Mesenteric fat pad (tissue), 1 donor: ENCODE results near the gene SULT1C4. TPM values are rescaled to one million over a fixed set of nuclear protein-coding genes. Genes with fewer than 3 reads are reported as not detected.
"Not testable (repeated sequence)": the region's sequence is repeated elsewhere in the genome, so short reads cannot be mapped to it uniquely, and the experiment has no call there.

Experiments
- DNase-seq: peaks from one replicate; pipeline ENCODE4 v3.0.0-alpha.2; 2020; ENCODE audit warnings: low spot score
- long read RNA-seq: library from polyadenylated mRNA; unstranded; transcript quantifications from one replicate; pipeline ENCODE4 v2.0.0, GENCODE V29; 2020
- total RNA-seq: library from RNA; stranded (reverse); fragmentation: NEBNext Ultra II Directional; extraction: Animal tissue kit (Norgen Biotek cat#: 25700); gene quantifications from one replicate; pipeline ENCODE4 v1.2.1, GENCODE V29; 2021
- donor health status: DM: yes; HTN: yes; CAD: no.

The SULT1C4 gene
- 2.1 TPM for total RNA-seq
- long read RNA-seq, transcript SULT1C4-202 (5 exons, 1,045 nt): major isoform, 5 of 8 reads
- long read RNA-seq, partial matches to known transcripts: 0 of 8 reads
- long read RNA-seq, other reads (novel, unspliced or antisense): 2 of 8 reads

GRCh38 chr2:108377815-108378630 lies at the start of gene SULT1C4:
Gene SULT1C4, plus strand, starts transcription at chr2:108377954. Its CDS starts 384 bp downstream, at chr2:108378338.
- DNase-seq: no peak

- no peak for DNase-seq
These were observed 48.0 kb upstream of the SULT1C4 start for GRCh38 chr2:108329771-108330170.

GRCh38 chr2:108330979-108331378 lies 46.8 kb upstream of the SULT1C4 start:
- DNase-seq: no peak

DNA sequence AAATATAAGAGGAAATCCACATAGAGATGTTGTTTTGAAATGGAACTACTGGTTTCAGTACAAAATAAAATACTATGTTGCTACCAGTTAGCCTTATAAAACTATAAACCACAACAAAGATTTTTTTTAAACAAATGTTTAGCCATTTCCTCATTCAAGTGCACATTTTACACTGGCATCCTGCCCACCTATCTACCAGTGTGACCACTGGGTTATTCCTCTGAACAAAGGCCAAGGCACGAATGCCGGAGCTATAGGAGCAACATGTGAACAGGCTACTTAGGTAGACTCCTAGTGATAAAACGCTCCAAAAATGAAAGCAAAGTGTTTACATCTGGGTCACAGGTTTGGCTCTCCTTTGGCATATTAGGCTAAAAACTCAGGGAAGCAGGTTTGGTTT lies 31.8 kb upstream of the SULT1C4 start:
- DNase-seq: no peak

DNA sequence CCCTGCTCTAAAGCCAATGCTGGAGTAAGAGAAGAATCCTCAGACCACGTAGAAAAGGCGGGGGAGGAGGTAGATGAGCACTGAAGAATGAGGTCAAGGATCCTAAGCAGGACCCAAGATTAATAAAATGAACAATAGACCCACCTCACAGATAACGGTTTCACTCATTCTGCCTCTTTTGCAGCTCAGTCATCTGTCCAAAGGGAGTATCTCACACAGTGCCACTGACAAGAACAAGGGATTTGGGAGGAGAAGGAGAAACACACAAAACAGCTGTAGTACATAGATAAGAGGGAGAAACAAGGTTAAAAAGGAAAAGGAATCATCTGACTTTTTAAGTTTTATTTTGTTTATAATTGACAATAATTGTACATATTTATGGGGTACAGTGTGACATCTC lies 30.9 kb upstream of the SULT1C4 start:
- DNase-seq: no peak

- DNase-seq: no peak
These were observed 30.0 kb upstream of the SULT1C4 start for GRCh38 chr2:108347786-108348185.

DNA sequence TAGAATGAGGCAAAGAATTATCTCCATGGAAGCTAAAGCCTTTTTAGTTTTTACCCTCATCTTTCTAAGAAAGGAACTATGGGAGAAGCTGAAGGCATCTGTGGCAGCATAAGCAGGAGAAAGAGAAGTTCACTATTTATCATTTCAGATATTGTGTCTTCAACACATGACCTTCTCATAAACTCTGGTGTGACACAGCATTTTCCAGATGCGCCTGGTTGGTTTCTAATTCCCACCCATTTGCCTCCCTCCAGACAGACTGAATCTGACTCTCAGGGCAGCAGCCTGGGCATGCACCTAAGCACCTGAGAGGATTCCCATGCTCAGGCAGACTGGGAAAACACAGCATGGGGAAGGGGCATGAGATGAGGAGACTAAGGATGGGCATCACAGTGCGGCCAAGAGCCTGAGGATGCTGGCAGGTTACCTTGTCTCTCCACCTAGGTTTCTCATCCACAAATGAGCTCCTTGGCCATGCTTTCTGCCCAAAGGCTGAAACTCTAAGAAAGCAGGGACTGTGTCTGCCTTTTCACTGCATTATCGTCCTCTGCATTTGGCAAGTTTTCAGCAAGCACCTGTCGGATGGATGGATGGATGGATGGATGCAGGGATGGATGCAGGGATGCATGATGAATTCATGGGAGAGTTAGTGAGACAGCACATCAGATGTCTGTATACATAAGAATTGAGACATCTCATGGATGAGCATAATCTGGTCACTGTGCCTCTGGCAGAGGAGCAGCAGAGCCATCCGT lies 28.8 kb upstream of the SULT1C4 start:
- no peak for DNase-seq

DNA sequence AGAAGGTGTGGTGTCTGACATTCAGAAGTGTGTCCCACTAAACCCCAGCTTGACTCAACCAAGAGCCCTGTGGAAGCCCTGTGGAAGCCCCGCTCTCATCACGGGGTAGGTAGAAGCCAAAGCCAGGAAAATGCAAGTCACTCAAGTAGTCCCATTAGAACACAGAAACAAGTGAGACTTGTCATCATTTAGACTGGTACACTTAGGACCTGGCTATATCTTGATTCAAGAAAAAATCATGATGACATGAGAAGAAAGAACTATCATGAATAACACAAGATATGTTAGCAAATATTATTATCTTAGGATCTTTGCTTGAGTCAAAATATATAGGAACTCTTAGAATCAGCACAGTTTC lies 28.2 kb upstream of the SULT1C4 start:
- DNase-seq: no peak

GRCh38 chr2:108351889-108352288 lies 25.9 kb upstream of the SULT1C4 start:
- DNase-seq: no peak

- DNase-seq: no peak
These were observed 23.6 kb upstream of the SULT1C4 start for GRCh38 chr2:108354136-108354535.

DNA sequence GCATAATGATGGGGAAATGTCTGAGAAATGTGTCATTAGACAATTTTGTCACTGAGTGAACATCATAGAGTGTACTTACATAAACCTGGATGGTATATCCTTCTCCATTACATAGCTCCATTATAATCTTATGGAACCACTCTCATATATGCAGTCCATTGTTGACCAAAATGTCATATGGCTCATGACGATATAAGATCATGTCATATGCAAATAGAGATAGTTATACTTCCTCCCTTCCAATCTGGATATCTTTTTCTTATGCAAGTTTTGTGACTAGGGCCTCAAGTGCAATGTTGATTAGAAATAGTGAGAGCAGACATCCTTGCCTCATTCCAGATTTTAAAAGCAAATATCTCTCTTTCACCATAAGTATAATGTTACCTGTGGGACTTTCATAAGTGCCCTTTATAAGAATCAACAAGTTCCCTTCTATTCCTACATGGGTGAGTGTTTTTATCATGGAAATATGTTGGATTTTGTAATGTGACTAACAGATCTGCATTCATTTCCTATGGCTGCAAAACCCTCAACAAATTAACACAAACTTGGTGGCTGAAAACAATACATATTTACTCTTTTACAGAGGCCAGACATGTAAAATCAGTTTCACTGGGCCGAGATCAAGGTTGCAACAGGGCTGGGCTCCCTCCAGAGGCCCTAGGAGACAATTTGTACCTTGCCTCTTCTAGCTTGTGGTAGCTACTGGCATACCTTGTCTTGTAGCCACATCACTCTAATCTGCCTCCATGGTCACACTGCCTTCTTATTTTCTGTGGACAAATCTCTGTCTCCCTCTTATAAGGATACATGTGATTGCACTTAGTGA lies 21.6 kb upstream of the SULT1C4 start:
- no peak for DNase-seq

- DNase-seq: not testable (repeated sequence)
These were observed 18.4 kb upstream of the SULT1C4 start for GRCh38 chr2:108359336-108359735.

- no peak for DNase-seq
These were observed 16.8 kb upstream of the SULT1C4 start for GRCh38 chr2:108360776-108361468.

DNA sequence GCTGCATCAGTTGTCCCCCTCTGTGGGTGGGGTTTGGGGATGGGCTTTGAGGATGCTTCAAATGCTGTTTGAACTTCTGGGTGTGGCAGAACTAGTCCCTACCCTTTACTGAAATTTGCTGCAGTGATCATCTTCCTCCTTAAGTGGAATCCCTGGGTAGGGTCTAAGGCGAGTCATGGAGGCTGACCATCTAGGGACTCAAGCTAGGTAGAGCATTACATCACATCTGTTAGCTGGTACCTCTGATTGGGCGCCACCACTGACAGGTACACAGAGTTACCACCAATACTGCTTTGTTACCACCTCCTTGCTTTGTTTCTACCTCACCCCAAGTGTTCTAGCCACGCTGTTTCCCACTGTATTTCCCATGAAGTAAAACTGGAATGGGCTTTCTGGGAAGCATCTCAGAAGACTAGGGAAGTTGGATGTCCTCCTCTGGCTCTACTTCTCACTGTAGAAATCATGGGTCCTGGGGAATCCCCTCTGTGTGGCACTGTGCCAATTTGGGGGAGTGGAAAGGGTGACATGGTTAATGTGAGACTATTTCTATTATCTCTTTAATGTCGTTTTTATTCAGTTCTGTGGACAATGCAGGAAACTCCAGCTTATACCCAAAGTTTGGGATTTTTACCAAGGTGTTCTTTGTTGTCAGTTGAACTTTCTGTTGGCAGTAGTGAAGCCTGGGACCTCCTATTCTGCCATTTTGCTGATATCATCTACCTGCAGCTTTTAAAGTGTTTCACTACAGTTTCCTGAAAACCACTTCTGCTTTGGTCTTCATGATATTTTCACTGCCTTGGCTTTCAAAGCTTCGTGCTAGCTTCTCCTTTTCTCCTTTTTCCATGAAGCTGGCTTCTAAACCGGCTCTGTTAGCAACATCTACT lies 14.5 kb upstream of the SULT1C4 start:
- DNase-seq: no peak

- DNase-seq: no peak
These were observed 13.9 kb upstream of the SULT1C4 start for GRCh38 chr2:108363908-108364225.

DNA sequence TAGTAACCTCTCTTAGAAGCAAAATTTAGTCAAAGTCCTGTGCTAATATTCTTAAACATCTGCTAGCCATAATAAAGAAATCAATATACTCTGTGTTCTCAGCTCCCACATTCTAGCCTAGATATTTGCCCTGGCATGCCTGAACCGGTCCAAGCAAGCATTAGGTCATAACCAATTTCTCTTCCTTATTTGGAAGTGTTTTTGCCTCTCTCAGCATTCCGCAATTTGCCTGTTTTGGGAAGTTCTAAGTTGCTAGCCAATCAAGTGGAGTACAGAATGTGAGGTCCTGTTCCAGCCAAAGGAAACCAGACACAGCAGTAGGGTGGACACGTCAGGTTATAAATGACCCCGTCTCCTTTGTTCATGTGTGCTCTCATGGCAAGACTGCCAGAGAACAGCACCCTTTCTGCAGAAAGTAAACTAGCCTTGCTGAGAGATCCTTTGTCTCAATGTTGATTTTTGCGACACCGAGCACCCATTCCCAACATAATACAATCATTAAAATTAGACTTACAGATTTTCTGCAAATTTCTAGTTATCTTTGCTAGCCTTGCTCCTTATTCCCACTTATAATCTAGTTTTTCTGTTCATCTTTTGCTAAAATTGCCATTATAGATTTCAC lies 13.0 kb upstream of the SULT1C4 start:
- no peak for DNase-seq

- DNase-seq: no peak
These were observed 12.1 kb upstream of the SULT1C4 start for GRCh38 chr2:108365656-108366055.

GRCh38 chr2:108367014-108367413 lies 10.7 kb upstream of the SULT1C4 start:
- no peak for DNase-seq

DNA sequence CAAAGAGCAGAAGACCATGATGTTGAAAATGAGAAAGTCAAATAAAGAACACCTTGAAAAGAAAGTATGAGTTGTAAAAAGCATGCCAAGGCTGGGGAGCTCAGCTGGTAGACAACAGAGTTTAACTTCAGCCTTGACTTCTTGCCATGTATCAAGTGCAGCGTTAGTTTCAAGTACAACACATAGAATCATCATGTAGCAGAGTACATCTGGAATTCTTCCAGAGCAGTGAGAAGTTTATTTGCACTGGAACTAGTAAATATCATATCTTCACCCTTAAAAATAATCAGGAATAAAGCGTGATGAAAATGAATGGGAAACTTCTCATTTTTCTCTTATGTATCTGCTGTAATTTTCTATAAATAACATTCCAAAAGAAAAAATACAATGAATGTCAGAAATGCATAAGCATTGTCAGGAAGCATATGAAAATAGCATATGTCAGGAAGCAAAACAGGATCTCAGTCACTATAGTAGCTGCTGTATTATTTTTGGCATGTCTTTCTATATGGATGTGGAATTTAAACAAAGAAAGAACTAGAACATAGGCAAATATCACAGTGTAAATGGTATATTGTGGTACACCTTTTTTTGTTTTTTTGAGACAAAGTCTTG lies 10.1 kb upstream of the SULT1C4 start:
- no peak for DNase-seq
